ENCODE results near the gene DOCK2.

Gene DOCK2

DNA sequence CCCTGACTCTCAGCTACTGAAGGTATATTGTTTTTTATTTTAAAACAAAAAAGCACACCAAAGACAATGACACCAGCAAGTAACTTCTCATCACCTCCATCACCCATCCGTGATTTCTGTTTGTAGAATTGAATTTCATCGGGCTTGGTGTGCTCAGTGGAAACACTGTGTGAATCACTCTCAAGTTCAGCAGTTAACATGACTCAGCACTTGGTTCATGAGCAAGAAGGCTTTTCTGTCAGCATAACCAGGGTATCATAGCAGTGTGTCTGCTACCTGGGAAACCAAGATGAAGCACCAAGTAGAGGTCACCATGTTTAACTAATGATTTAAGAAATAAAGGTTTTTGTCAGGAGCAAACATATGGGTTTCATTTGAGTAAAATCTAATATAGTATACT, 219.5 kb downstream of the DOCK2 start:
- no peak for DNase-seq (ENCODE audit: low read depth in 4 of 4, low spot score in 1 of 4)

DNA sequence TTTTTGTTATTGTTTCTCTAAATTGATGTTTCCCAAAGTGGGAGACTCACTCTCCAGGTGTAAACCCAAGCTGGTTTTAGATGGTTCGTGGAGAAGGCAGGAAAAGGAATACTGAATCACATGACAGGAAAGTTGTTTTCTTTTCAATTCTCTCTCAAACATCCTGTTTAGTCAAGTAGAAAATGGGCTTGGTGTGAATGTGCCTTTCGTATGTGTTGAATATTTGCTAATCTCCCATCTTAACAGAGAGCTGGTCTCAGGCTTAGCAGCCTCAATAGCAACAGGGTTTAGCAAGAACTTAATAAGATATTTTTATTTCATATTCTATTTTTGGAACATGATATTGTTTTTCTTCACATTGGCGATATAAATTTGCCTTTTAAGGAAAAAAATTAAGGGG, 223.5 kb downstream of the DOCK2 start:
- DNase-seq (ENCODE audit: low read depth in 4 of 4, low spot score in 1 of 4) = no peak

DNA sequence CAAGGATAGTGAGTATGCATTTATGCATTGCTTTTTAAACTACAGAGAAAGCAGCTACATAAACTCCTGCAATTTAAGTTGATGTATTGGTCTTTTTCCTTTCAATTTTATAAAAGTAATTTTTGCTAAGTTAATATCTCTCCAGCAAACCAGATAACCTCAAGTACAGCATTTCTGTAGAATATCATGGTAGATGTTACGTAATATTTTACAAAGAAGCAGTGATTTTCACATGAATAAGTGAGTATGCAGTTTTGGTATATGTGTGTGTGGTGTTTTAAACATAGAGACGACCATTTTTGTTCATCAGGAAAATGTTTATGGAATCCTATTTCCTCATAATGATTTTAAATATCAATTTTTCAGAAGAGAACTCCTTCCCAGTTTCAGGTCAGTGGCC, 224.4 kb downstream of the DOCK2 start:
- no peak for DNase-seq (ENCODE audit: low read depth in 4 of 4, low spot score in 1 of 4)

DNA sequence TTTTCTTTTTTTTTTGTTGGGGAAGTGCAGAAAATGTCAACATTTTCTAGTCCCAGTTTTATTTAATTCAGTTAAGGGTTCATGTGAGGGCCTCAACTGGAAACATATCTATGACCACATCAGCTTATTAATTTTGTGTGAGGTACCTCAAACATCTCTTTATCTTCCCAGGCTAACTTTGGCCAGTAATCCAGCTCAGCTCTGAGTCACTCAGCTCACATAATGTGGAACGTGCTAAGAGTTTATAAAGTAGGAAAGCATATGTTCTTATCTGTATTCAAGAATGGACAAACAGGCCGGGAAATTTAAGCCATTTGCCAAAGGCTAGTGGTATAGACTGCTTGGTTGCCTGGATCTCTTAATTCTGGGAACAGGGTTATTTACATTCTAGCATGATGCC, 224.9 kb downstream of the DOCK2 start:
- no peak for DNase-seq (ENCODE audit: low read depth in 4 of 4, low spot score in 1 of 4)

DNA sequence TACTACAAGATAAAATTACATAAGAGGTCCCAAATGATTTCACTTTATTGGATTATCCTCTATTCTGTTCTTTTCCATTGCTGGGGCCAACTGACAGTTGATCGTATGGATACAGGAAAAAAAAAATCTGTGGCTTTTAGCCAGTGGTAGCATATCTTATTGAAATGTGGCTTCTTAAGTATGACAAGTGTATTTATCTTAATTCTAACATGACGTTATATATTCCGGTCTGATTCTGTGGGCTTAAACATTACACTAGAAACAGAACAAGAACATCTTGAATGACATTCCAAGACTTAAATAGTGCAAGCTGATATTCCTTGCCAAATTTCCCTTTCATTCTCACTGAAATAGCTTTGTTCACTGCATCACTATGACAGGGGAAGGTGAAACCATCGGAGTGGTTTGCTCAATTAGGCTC, 225.3 kb downstream of the DOCK2 start:
- no peak for DNase-seq (ENCODE audit: low read depth in 4 of 4, low spot score in 1 of 4)

DNA sequence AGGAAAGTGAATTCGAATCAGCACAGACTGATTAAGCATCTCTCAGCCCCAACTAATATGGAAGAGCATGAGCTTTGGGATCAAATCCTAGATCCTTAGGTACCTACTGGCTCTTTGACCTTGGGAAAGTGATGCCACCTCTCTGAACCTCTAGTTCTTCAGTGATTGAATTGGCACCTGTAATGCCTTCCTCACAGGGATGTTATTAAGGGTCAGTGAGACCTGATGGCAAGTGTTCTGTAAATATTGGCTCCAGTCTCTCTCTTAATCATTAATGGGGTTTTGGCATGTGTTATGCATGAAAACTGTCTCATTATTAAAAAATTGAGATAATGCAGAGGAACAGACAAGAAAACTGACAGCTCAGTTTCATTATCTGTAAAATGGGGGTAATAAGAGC, 227.4 kb downstream of the DOCK2 start:
- no peak for DNase-seq (ENCODE audit: low read depth in 4 of 4, low spot score in 1 of 4)

DNA sequence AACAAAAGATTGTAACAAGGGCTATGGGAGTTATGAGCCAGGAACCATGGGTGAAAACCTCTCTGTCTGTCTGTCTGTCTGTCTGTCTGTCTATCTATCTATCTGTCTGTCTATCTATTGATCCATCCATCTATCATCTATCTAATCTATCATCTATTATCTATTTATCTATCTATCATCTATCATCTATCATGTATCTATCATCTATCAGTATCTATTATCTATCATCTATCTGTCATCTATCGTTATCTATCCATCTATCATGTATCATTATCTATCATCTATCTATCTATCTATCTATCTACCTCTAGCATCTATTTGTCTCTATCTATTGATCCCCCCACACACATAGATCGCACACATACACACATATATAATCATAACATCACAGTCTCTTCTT, 230.3 kb downstream of the DOCK2 start:
- DNase-seq (ENCODE audit: low read depth in 4 of 4, low spot score in 1 of 4) = no peak

DNA sequence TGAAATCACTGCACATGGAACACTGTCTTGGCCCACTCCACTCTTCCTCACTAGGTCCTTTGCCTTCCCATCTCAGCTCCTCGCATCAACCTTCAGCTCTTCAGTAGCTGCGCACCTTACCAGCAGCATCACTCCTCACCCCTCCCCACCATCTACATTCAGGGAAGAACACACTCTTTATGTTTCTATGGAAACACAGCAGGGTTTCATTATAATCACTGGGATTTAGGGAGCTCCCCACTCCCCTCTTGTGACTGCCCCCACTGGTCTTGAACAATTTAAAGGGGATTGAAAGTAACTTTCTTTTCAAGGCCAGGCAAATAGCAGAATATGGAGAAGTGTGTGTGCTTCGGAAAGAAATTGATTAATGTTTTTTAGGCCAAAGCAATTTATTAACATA, 232.0 kb downstream of the DOCK2 start:
- no peak for DNase-seq (ENCODE audit: low read depth in 4 of 4, low spot score in 1 of 4)

DNA sequence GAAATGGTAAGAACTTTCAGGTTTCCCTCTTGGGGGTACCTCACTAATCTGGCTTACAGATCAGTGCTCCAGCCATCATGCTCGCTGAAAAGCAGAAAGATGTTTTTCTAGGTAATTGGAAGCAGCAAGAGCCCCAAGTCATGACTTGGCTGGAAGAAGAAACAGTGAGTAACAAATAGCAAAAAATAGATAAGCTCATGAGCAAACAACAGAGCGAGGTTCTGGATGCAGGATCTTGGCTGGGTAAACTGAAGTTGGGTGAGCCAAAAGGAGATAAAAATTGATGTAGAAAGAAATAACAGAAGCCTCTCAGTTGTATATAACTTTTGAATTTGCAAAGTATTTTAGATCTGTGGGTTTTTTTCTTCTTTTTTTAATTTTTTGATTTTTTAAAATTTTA, 233.1 kb downstream of the DOCK2 start:
- no peak for DNase-seq (ENCODE audit: low read depth in 4 of 4, low spot score in 1 of 4)

DNA sequence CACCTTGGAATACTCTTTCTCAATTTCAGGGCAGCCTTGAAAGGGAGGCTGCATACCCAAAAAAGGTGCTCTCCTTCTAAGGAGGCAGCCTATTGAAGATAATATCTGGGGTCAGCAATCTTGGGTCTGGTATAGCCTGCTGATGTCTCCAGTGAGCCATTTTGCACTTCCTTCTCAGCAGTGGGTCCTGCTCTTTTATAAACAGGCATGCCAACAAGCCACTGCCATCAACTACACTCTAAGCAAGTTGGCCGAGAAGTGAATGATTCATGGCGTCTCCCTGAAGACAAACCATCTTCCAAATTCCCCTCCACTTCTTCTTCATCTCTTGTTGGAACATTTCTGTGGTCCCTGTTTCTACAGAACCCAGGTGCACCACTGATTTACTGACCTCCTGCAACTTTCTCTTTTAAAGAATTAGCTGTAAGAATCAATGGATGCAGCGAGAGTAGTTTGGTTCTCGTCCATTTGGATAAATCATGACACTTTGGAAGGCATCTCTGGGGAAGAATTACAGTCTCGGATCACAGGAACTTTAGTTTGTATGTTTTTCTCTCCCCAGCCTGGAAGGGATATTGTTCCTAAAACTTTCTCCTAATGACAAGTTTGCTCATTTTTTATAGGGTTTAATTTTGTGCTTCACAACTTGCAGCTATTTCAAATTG, 234.9 kb downstream of the DOCK2 start:
- DNase-seq (ENCODE audit: low read depth in 4 of 4, low spot score in 1 of 4) = no peak

DNA sequence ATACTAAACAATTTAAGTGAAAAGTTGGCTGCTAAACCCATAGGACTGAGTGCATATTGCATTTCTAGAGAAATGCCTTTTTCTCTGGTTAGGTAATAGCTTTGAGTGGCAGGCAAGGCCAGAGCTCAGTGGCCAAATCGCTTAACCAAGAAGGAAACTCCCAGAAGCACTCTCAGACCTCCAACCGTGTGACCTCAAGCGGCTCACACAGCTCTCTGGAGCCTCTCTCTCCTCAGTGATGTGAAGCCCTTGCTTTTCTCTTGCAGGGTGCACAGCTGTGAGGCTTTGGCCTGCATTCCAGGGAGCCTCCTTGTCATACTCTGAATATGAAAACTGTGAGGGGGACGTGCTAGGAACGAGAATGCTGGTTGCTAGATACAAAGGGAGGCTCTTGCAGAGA, 236.6 kb downstream of the DOCK2 start:
- no peak for DNase-seq (ENCODE audit: low read depth in 4 of 4, low spot score in 1 of 4)

DNA sequence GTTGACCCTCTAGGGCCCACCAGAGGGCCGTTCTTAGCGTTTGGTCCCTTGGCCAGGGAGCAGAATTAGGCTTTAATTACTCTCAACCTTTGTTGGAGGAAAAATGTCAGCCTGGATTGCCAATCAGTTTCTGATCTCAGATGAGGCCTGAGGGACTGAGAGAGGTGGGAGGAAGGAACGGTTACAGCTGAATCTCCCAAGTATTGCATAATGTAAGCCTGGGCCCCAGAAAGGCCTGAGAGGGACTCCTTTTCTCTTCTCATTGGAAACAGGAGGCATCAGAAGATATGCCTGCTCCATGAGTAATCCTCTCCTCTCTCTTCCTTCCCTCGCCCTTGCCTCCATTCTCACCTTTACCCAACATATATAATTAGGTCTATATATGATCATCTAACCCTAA, 237.5 kb downstream of the DOCK2 start:
- DNase-seq (ENCODE audit: low read depth in 4 of 4, low spot score in 1 of 4) = no peak

DNA sequence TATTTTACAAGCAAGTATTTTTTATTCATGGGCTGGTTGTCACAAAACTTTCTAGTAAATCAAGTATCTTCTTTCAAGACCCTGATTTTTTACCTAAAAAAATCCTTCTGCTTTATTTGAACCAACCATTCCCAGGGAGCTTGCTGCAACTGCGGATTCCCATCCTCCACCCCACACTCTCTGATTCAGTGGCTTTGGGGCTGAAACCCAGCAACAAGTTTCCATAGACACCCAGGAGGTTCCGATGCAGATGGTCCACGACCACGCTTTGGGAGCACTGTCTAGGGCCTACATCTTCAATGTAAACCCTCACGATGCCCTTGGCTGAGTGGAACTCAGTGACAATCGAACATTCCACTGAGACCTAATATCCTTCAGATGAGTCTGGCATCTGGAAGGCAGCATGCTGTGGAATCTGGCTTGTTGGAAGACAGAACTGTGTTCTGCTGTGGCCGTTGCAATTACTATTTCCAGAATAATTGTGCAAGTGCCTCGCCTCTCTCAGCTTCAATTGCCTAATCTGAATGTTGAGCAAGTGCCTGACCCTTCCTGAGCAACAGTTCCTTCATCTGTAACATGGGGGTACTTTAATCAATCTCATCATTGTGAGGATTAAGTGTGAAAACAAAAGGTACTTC, 238.1 kb downstream of the DOCK2 start:
- DNase-seq (ENCODE audit: low read depth in 4 of 4, low spot score in 1 of 4) = no peak

DNA sequence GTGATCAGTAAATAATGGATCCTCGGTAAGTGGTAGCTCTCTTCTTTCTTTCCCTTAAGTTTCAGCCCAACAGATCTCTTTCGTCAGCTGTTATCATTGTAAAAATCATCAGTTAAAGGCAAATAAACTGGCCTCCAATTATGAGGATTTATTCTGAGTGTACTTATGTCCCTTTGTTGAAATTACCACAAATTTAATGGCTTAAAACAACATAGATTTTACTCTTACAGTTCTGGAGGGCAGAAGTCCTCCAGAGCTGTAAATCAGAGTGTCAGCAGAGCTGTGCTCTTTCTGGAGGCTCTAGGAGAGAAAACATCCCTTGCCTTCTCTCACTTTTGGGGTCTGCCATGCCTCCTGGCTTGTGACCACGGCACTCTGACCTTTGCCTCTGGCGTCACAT, 238.7 kb downstream of the DOCK2 start:
- no peak for DNase-seq (ENCODE audit: low read depth in 4 of 4, low spot score in 1 of 4)

DNA sequence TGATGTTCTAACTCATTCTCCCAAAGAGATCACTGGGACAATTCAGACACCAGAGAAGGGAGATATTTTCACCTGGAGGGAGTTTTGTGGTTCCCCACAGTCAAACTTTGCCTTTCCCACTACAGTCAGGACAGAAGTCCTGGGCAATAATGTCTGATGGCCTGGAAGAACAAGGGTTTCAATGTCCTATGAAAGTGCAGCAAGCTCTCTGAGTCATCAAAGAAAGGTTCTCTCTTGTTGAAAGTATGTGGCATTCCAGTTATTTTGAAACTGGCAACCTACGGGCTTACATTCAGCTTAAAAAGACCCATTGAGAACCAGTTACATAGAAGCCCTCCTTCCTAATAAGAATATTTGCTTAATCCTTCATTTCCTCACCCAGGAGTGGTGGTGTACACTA, 239.3 kb downstream of the DOCK2 start:
- DNase-seq (ENCODE audit: low read depth in 4 of 4, low spot score in 1 of 4) = no peak

DNA sequence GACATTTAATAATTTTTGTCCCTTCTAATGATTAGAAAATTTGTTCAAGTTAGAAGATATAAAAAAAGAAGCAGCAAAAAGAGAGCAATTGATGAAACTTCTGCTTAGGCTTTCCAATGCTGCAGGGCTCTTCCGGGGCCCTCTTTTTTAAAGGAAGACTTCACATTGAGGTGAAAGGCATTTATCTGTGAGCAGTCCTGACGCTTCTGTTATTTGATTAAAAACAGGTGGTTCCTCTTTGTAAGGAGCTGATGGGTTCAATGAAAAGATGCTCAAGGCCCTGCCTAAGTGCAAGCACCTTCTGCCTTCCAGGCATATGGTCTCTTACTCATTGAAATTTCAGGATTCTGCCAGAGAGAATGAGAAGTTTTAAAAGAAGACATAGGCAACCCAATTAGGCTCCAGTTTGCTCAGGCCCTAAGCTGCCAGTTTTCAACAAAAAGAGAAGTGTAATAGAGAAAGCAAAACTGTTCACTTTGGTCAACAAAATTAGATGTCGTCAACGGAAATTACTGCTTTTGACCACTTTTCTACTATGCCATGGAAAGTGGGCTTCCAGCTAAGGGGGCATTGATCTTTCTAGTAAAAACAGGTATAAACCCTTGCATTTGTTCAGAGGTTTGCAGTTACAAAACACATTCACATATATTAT, 243.1 kb downstream of the DOCK2 start:
- no peak for DNase-seq (ENCODE audit: low read depth in 4 of 4, low spot score in 1 of 4)

DNA sequence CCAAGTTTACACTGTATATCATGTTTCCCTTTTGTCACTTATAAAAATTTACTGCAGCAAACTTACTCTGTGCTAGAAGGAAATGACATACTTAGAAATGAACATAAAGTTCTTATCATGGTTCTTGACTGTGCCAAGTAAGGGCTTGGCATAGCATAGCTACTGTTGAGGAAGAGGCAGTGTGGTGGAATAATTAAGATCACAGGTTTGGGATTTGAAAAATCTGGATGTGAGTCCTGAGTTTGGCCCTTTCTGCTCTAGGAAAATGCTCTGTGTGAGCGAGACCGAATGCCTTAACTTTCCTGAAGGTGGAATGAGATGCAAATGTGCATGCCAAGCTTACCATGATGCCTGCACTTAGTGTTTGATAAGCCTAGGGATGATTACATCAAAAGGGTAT, 243.7 kb downstream of the DOCK2 start:
- no peak for DNase-seq (ENCODE audit: low read depth in 4 of 4, low spot score in 1 of 4)

DNA sequence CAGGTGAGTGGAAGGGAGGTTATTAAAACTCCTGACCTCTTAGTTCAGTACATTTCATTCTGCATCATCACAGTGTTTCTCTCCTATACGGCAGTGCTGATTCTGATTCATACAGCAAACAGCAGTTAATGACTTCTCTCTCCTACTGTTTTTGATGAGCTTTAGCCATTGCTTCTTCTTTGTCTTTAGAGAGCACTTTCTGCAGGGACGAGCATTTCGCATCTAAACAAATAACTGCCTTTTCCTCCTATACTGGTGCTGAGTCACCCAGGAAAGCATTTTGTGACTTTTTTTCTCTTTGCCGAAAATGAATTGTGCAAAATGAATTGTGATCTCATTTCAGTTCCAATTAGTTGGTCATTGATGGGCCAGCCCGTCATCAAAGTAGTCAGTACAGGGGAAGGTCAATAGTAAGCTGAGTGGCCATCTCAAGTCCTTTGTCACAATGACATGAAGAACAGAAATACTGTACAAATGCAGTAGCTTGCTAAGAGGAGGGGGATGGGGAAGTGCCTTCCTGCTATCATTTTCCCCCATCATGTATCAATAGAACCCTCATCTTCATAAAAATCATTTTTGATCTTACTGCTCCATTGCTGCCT, 244.7 kb downstream of the DOCK2 start:
- DNase-seq (ENCODE audit: low read depth in 4 of 4, low spot score in 1 of 4) = no peak

DNA sequence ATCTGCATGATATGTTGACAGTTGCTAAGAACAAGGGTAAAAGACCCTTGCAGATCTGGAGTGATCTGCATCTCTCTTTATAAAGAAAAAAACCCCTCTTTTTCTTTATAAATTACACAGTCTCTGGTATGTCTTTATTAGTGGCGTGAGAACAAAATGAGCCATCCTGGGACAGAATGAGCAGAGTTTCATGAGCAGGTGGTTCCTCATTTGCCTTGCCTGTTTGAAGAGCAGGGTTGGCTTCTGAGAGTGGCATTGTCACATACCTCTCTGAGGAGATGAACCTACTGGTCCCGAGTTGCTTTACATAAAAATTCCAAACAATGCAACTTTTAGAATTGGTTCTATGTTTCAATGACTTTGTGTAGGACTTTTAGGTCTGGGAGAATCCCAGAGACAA, 249.0 kb downstream of the DOCK2 start:
- no peak for DNase-seq (ENCODE audit: low read depth in 4 of 4, low spot score in 1 of 4)

DNA sequence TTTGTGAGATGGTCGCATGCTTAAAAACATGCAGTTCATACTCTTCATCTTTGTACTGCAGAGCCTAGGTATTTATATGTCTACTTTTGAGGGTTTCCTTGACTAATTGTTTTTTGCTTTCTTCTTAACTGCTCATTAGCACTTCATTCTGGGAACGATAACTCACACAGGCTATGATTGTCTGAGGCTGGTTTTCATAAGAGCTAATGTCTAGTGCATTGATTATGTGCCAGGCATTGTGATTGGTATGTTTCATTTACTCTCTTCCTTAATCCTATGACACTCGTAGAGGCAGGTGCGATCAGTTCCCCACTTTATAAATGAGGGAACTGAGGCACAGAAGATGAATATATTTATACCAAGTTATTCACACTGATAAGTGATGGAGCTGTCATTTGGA, 249.6 kb downstream of the DOCK2 start:
- DNase-seq (ENCODE audit: low read depth in 4 of 4, low spot score in 1 of 4) = no peak

DNA sequence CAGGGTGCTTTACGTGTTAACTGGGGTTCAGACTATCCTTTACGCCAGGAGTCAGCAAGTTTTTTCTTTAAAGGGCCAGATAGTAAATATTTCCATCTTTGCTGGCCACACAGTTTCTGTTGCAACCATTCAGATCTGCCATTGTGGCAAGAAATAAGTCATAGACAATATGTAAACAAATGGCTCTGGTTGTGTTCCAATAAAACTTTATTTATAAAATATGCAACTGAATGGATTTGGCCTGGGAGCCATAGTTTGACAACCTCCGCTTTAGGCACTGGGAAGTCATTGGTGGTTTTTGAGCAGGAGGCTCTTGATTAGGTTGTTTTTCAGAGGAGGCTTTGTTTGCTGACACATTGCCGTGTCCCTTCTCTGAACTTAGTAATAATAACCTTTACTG, 252.5 kb downstream of the DOCK2 start:
- DNase-seq (ENCODE audit: low read depth in 4 of 4, low spot score in 1 of 4) = no peak

DNA sequence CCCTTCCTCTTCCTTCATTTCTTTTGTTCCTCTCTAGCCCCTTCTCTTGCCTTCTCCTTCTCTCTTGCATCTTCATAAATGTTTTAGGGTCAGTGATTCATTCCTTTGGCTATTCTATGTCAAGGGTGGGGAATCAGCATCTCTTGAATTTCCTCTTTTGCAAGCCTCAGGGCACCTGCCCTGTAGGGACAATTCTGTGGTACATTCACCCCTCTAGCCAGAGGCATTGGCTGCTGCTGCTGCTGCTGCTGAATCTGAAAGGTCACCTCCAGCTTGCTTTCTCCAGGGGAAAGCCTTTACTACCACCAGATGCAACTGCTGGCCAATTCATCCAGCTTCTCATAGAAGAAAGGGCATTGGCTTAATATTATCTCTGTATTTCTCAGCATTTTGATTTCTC, 255.9 kb downstream of the DOCK2 start:
- no peak for DNase-seq (ENCODE audit: low read depth in 4 of 4, low spot score in 1 of 4)

Data from stimulated activated CD4-positive, alpha-beta T cell treated with anti-CD3 and anti-CD28 coated beads, Interleukin-1b, Interleukin-23, amount 100 ng/mL, for 24 hours (primary cell).